Choroid plexus epithelial cell (primary cell): ENCODE data around the gene MIPEP.
"Not testable (repeated sequence)": the region's sequence is repeated elsewhere in the genome, so short reads cannot be mapped to it uniquely, and the experiment has no call there.

ENCODE experiments used
- DNase-seq: peaks from one replicate; pipeline ENCODE4 v3.0.0-alpha.2; 2010; ENCODE audit warnings: low read depth
- H3K4me3 ChIP-seq: 2 replicates; pipeline ENCODE4 v1.5.1; 2011; ENCODE audit warnings: low read depth, mild to moderate bottlenecking, control low read depth, low read length, moderate library complexity
- CTCF ChIP-seq: conservative IDR thresholded peaks from 2 replicates; pipeline ENCODE4 v1.5.1; 2011; ENCODE audit warnings: low read depth, mild to moderate bottlenecking, control low read depth, inconsistent platforms, low read length, moderate library complexity

Gene MIPEP

GRCh38 chr13:23883255-23883654 is 5.9 kb downstream of the MIPEP start:
- no peak for TF ChIP-seq CTCF
- no peak overlapping the region for H3K4me3 ChIP-seq
- no peak for DNase-seq

GRCh38 chr13:23881402-23881800 is 7.8 kb downstream of the MIPEP start:
- H3K4me3 ChIP-seq, DNase-seq: not testable (repeated sequence)

- not testable (repeated sequence) for DNase-seq
Observed at GRCh38 chr13:23880493-23881401, 8.5 kb downstream of the MIPEP start.

GRCh38 chr13:23877286-23877685 is 11.9 kb downstream of the MIPEP start:
- no peak overlapping the region for H3K4me3 ChIP-seq
- no peak for TF ChIP-seq CTCF
- no peak for DNase-seq

More at GRCh38 chr13:23880493-23881401, 8.5 kb downstream of the MIPEP start:
- H3K4me3 ChIP-seq = not testable (repeated sequence)

- H3K4me3 ChIP-seq = no peak overlapping the region
- peak; percentile 50 for DNase-seq
- TF ChIP-seq CTCF = peak; percentile 67
Observed at GRCh38 chr13:23876265-23876664, 12.9 kb downstream of the MIPEP start.

- peak; percentile 58 for TF ChIP-seq CTCF
- peak; percentile 68 for DNase-seq
- no peak overlapping the region for H3K4me3 ChIP-seq
Observed at GRCh38 chr13:23871616-23872220, 17.5 kb downstream of the MIPEP start.

- no peak for DNase-seq
- TF ChIP-seq CTCF = peak; percentile 22
- no peak overlapping the region for H3K4me3 ChIP-seq
Observed at GRCh38 chr13:23870356-23871140, 18.7 kb downstream of the MIPEP start.
